Forelimb muscle (tissue), 1 donor: ENCODE measurements around the gene JOSD2. TPM values are rescaled to one million over a fixed set of nuclear protein-coding genes. Genes with fewer than 3 reads are reported as not detected.

Experiments
- DNase-seq: peaks from one replicate; pipeline ENCODE4 v3.0.0-alpha.2; 2013; ENCODE audit warnings: low read depth
- polyA plus RNA-seq: library from polyadenylated mRNA; unstranded; fragments of 120-200 nt; gene quantifications from one replicate; pipeline ENCODE4 v1.2.1, GENCODE V29; 2013; ENCODE audit not compliant: insufficient read length

Gene JOSD2, protein sequence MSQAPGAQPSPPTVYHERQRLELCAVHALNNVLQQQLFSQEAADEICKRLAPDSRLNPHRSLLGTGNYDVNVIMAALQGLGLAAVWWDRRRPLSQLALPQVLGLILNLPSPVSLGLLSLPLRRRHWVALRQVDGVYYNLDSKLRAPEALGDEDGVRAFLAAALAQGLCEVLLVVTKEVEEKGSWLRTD
- 24.6 TPM for polyA plus RNA-seq

DNA sequence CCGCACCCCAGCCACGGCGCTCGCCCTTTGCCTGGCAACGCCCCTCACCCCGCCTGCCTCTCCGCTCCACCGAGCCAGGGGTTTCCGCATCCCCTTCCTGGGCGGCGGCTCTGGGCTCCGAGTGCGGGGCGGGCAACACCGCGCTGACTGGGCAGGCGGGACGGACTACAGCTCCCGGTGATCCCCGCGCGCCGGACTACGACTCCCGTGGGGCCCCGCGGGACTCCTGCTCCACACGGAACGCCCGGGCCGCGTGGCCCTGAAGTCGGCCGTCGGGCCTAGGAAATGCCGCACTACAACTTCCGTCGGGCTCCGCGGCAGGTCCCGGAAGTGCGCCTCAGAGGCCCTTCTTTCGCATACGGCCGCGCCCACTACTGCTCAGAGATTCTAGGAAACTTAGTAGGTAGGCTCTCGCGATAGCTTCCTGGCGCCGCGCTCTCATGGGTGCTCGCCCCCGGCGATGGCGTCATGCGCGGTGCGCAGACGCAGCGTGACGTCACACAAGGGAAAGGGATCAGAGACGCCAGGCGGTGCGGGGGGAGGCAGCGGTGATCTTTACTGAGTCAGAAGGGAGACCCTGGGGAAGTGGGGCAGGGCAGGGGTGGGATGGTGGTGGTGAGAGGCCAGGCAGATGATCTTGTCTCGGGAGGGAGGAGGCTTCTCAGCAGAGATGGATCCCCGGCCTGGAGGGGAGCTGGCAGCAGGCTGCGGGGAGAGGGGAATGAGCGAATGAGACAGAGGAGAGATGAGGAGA lies at the start of gene JOSD2:
JOSD2 (minus strand) TSS at position 123 of the 754 bp plus-strand sequence. CDS start 760 bp downstream, outside the sequence.
- DNase-seq, result peak; percentile 96

DNA sequence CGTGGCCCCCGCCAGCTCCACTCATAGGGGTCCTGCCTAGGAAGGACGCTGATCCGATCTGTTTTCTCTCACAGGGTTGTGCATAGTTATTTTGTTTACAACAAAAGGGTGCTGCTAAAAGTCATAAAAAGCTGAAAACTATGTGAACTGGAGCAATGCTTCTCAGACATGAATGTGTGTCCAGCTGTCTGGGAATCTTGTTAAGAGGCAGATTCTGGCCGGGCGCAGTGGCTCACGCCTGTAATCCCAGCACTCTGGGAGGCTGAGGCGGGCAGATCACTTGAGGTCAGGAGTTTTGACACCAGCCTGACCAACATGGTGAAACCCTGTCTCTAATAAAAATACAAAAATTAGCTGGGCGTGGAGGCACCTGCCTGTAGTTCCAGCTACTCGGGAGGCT lies 48.6 kb upstream of the JOSD2 start:
- DNase-seq, result no peak

DNA sequence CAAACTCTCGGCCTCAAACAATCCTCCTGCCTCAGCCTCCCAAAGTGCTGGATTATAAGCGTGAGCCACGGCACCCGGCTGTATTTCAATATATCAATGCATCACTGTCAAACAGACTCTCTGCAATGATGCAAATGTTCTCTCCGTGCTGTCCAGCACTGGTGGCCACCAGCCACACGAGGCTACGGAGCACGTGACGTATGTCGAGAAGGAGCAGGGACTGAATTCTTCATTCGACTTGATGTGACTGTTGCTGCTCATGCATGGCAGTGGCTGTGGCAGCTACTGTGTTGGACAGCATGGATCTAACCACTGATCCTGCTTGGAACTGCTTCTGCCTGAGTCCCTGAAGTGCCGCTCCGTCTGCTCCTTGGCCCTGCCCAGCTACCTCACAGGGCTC lies 47.5 kb upstream of the JOSD2 start:
- no peak for DNase-seq

DNA sequence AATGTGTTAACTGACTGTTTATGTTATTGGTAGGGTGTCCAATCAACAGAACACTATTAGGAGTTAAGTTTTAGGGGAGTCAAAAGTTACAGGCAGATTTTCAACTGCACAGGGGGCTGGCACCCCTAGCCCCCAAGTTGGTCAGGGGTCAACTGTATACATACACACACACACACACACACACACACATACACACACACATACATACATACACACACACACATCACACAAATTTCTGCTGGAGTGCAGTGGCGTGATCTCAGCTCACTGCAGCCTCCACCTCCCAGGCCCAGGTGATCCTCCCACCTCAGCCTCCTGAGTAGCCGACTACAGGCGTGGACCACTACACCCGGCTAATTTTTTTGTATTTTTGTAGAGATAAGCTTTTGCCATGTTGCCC lies 47.0 kb upstream of the JOSD2 start:
- DNase-seq, result no peak

DNA sequence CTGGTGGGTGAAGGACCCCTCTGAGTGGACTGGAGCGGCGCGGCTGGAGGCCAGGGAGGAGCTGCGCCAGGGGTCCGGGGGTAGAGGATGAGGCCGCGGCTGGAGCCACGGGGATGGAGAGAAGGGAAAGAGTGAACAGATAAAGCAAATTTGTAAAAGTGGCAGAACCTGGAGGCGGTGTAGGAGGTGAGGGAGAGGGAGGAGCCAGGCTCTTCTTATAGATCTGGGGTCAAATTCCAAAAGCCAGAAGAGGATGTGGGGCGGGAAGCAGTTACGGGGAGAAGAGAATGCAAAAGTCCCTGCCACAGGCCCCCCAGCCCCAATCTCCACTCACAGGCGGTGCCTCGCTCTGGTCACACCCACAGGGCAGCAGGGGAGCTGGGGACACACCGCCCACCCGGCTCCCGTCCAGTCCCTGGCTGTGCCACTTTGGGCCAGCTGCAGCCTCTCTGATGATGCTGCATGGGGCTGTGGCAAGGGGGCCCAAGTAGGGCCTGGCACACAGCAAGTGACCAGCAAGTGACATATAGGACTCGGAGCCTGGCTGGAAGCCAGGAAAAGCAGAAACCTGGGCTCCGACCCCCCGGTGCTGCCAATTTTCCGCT lies 46.1 kb upstream of the JOSD2 start:
- DNase-seq, result no peak

DNA sequence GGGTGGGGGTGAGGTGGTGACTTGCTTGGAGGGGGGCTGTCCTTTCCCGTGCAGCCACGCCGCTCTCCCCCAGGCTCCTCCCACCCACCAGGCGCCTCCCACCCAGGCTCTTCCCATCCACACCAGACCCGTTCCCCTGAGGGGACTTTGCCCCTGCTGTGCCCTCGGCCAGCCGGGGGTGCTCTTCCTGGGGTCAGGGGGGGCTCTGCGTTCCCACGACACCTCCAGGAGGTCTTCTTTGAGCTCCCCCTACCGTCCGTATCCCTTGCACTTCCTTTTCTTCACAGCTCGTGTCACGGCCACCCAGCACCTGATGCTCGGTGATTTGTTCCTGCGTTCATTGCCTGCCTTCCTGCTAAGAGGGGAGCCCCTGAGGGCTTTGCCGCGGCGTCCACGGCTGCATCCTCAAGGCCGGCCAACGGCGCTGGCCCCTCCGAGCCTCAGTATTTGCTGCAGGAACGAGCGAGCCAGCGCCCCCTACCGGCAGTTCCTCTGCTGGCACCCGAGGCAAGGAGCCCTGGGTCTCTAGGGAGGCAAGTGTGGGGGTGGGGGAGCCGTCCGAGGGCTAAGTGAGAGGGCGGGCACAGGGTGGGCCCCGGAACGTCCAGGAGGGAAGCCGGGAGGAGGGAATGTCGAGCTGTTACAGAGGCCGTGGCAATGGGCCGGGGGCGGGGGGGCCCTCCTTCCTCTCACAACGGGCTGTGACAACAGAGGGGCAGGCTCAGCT lies 45.5 kb upstream of the JOSD2 start:
- DNase-seq, result no peak

DNA sequence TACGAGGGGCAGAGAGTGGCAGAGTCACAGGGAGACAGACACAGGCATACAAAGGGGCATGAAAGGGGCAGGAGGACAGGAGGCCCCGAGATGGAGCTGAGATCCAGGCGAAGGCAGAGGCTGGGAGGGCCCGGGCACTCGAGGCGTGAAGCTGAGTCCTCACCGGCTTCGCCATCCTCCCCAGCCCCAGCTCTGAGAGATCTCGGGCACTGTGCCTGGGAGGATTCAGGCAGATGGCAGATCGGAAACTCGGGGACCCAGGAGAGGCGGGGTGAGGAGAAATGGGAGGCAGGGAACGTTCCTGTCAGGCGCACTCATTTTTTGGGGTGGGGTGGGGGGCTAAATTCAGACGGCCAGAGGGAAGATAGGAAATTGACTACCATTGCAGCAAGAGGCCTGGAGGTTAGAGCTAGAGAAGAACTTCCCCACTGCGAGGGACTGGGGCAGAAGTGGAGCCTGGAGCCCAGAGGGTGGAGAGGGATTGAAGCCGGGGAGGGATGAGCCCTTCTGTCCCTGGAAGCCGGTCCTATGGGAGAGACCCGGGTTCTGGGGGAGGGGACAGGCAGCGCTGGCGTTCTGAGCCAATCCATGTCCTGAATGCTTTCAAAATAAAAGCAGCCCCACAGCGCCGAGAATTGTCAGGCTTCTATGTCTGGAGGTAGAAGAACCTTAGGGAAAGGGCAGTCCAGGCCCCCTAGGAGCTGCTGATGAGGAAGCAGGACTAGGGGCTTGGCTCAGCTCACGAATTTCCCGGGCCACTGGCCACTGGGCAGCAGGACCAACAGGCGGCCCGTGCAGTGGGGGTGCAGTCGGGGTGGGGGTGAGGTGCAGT lies 44.7 kb upstream of the JOSD2 start:
- no peak for DNase-seq

DNA sequence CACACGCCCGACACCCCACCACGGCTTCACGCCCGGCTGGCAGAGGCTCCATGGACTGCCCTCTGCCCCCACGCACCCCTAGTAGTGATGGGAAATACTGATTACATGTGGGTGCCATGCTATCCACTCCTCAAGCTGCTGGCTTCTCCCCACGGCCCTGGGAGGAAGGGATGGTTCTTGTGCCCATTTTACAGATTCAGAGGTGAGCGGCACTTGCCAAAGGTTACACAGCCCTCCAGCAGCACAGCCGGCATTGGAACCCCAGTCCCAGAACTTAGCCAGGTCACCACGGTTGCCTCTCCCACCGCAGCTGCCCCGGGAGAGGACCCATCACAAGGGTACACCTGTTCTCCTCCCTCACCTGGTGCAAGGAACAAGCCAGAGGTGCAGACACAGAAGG lies 44.0 kb upstream of the JOSD2 start:
- no peak for DNase-seq

DNA sequence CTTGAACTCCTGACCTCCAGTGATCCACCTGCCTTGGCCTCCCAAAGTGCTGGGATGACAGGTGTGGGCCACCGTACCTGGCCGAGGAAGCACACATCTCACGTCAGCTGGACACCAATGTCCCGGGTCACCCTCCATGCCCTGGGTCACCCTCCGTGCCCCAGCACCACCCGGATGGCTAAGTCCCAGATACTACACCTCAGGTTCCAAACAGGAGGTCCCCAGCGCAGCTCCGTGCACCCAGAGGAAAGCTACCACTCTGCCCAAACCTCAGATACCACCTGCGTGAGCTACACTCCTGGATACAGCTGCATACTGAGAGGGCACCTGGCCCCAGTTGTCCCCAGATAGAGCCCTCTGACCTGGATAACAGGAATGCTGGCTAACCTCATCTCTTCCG lies 43.2 kb upstream of the JOSD2 start:
- no peak for DNase-seq

DNA sequence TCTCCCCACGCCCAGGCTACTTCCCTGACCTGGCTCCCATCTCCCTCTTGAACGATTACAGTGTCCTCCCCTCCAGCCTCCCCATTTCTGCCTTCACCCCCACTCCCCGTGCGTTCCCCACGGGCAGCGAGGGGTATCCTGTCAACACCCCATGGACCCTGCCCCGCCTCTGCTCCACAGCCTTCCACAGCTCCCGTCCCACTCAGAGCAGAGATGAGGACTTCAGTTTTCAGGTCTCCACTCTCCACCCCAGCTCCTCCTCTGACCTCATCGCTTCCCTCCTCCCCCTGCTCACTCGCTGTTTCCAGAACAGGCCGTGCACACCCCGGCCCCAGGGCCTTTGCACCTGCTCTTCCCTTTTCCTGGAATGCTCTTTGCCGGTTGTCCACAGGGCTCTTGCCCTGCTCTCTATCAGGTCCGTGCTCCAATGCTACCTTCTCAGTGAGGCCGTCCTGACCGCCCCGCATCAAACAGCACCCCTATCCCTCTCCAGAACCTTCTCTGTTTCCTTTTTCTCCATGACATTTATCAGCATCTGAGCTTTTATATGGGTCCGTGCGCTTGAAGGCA lies 42.2 kb upstream of the JOSD2 start:
- no peak for DNase-seq

DNA sequence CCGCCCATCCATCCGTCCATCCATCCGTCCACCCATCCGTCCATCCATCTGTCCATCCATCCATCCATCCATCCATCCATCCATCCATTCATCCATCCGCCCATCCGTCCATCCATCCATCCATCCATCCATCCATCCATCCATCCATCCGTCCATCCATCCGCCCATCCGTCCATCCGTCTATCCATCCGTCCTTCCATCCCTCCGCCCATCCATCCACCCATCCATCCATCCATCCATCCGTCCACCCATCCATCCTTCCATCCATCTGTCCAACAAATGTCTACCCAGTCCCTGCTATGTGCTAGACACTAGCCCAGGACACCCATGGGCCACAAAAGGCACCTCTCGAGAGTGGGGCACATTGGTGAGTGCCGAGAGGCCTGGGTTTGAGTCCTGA lies 41.5 kb upstream of the JOSD2 start:
- no peak for DNase-seq

DNA sequence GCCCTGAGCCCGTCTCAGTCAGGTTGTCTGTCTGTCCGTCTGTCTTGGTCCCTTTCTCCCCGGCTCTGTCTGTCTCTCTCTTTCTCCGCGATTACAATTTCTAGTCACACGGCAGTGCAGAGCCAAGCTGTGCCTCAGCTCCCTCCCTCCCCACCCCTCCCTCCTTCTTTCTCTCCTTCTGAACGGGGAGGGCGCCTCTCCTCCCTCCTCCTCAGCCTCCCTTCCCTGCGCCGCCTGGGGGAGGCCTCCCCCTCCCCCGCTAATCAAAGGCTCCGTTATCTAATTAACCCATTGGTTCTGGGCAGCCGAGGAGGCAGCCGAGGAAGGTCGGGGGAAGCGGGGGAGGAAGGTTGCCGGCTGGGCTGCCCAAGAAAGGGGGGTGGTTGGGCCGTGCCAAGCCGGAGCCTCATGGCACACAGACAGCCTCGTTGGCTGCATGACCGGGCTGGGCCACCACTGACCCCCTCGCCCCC lies 40.8 kb upstream of the JOSD2 start:
- DNase-seq, result no peak

DNA sequence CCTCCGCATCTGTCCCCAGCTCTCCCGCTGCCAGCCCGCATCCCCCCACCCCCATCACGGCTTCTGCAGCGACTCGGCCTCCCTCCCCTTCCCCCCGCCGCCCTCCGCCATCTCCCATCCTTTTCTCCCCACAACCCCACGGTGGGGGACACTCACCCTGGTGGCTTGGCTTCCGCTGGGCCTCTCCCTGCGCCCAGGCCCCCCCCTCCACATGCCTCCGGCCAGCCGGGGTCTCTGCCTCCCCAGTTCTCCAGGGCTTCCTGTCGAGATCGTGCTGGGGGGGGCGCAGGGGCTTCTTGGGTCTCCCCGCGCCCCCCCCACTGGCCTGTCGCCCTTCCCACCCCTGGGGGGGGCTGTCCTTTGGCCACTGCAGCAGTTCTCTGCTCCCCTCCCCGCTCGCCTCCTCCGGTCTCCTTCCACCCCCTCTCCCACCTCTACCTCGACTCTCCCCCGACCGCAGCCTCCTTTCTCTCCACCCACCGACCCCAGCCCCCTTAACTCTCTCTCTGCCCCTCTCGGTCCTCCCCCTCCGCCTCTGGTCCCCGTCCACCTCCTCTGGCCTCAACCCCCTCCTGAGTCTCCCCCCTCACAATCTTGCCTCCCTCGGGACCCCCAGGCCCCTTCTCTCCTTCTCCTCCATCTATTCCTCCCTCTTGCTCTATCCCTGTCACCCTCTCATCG lies 40.2 kb upstream of the JOSD2 start:
- no peak for DNase-seq

DNA sequence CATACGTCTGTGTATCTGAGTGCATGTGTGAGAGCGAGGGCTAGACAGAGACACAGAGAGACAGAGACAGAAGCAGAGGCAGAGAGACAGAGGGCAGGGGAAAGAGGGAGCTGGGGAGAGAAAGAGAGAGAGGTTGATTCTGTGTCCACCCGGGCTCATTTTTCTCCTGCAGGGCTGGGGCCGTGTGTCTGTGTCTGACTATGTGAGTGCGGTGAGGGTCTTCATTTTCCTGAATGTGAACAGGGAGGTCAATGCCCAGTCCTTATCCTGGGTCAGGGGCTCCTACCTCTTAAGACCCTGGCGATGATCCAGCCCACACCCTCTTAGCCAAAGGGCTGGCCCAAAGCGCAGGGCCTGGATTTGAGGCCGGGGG lies 39.6 kb upstream of the JOSD2 start:
- DNase-seq, result no peak

DNA sequence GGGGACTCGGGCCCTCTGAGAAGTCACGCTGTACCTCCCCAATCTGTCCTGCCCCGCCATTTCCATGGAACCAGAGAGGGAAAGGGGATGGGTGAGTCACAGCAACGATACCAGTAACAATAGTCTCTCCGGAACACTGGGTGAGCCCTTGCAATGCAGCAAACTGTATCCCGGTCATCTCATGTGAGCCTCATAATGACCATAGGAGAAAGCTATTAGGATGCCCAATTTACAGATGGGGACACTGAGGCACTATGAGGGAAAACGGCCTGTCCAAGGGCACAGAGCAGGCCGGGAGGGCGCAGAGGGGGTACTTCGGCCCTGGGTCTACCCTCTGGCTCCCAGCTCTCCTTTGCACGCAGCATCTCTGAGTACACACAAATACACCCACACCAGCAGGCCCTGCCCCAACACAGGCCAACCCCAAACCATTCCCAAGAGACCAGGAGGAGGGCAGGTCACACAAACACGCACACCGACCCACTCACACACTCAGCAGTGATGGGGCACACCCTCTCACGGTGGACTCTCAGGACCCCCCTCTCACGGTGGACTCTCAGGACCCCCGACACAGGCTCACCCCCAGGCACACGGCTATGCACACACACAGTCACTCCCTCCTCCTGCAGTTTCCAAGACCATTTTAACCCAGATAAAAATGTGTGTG lies 39.1 kb upstream of the JOSD2 start:
- DNase-seq, result no peak

DNA sequence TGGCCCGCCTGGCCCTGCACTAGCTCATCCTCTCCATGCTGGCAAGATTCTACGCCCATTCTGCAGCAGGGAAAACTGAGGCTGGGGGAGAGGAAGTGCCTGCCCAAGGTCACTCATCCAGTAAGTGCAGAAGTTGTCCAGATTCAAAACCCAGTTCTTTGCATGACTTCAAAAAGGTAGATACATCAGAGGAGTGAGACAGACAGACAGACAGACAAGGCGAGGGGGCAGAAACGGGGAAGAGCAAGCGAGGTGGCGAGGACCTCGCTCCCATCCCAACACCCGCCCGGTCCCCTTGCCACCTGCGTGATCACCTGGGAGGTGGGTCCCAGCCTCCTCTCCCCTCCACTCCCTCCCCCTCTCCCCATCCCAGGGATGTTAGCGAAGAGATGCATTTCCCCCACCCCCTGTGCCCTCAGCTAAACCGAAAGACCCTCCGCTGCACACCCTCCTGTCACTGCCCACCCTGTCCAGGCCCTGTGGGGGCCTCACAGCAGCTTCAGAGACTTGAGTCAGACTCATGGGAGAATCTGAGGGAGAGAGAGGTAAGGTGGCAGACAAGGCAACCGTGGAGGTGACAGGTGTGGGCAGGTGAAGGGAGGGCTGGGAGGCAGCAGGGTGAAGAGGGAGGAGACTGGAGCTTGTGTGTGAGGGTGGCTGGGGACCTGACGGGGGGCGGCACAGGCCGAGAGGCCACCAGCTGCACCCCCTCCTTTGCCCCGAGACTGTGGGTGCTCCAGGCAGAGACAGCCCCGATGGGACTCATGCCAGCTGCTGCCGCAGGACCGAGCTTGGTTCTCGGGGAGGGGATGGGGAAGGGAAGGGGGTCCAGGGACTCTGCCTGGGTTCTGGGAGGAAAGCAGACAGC lies 38.3 kb upstream of the JOSD2 start:
- no peak for DNase-seq

DNA sequence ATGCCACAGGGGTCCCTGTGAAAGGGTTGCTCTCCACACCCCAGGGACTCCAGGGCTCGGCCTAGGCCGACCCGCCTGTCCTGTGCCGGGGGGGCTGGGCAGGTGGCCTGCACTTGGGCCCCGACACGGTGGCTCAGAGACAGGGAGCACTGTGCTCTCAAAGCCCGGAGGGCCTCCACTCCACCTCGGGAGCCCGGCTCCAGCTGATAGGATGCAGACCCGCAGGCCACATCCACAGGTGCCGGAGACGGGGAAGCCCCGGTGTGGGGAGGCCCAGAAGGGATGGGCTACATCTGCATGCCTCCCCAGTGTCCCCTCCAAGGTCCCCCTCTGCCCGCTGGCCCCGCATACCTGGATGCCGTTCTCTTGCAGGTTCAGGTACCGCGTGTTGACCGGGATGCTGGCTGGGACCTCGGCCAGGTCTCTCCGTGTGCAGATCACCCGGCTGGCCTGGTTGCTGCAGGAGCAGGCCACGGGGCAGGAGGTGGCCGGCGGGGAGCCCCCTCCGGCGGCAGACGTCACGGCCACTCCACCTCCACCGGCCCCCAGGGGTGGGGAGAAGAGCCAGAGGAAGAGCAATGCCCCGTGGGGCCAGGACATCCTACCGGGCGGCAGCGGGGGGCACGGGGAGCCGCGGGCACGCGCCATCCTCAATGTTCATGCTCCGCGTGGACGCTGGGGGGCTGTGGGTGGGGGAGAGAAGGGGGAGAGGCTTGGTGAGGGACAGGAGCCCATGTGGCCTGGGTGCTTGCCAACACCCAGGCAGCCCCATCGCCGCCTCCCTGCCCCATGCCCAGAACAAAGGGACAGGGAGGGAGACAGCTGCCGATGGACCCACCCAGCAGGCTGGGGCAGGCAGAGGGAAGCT lies 37.4 kb upstream of the JOSD2 start:
- DNase-seq, result no peak
